Fibroblast of lung (primary cell): ENCODE results near the gene GLIS1. TPM values are rescaled to one million over a fixed set of nuclear protein-coding genes. Genes with fewer than 3 reads are reported as not detected.
A peak's percentile ranks its signal among the peaks of the same experiment; 100 is the strongest.

Experiments used
- DNase-seq, 2 donors: peaks; one replicate each; pipeline versions ENCODE4 v3.0.0 to v3.0.0-alpha.2; 2010; ENCODE audit warnings: low read depth in 2 of 2
- H2AFZ ChIP-seq: 2 replicates; pipeline ENCODE4 v1.5.1; 2012; ENCODE audit warnings: low read length, control low read depth, inconsistent platforms
- H3K27ac ChIP-seq: 2 replicates; pipeline ENCODE4 v1.5.1; 2011; ENCODE audit warnings: low read length, control low read depth; ENCODE audit not compliant: insufficient read depth
- H3K27me3 ChIP-seq: 2 replicates; pipeline ENCODE4 v1.5.1; 2011; ENCODE audit warnings: mild to moderate bottlenecking, low read length; ENCODE audit not compliant: control insufficient read depth, insufficient read depth
- H3K36me3 ChIP-seq: 2 replicates; pipeline ENCODE4 v1.5.1; 2011; ENCODE audit warnings: low read length; ENCODE audit not compliant: control insufficient read depth, insufficient read depth
- H3K4me1 ChIP-seq: 2 replicates; pipeline ENCODE4 v1.5.1; 2011; ENCODE audit warnings: low read length; ENCODE audit not compliant: control insufficient read depth, insufficient read depth; ENCODE audit errors: extremely low read depth
- H3K4me2 ChIP-seq: 2 replicates; pipeline ENCODE4 v1.5.1; 2011; ENCODE audit warnings: low read length, control low read depth; ENCODE audit not compliant: insufficient read depth; ENCODE audit errors: extremely low read depth
- H3K4me3 ChIP-seq, 4 experiments: fragments of 200-600 bp in 1 of 4; sonication (generic) in 1 of 4; replicated peaks in 1 of 4; 2 replicates each; pipeline ENCODE4 v1.5.1; 2011 to 2016; ENCODE audit warnings: low read length in 4 of 4, low read depth in 3 of 4, mild to moderate bottlenecking in 3 of 4, control low read depth in 2 of 4, inconsistent platforms in 1 of 4, mixed read lengths in 1 of 4; ENCODE audit not compliant: insufficient read depth in 1 of 4; ENCODE audit errors: control extremely low read depth in 1 of 4
- H3K79me2 ChIP-seq: 2 replicates; pipeline ENCODE4 v1.5.1; 2012; ENCODE audit warnings: mild to moderate bottlenecking, low read length, inconsistent platforms; ENCODE audit not compliant: control insufficient read depth, insufficient read depth
- H3K9ac ChIP-seq: 2 replicates; pipeline ENCODE4 v1.5.1; 2011; ENCODE audit warnings: mild to moderate bottlenecking, low read length, control low read depth; ENCODE audit not compliant: insufficient read depth
- H3K9me3 ChIP-seq: 2 replicates; pipeline ENCODE4 v1.5.1; 2012; ENCODE audit warnings: low read depth, low read length; ENCODE audit not compliant: control insufficient read depth, insufficient read depth
- H4K20me1 ChIP-seq: 2 replicates; pipeline ENCODE4 v1.5.1; 2011; ENCODE audit warnings: low read length; ENCODE audit not compliant: control insufficient read depth, insufficient read depth; ENCODE audit errors: extremely low read depth
- CTCF ChIP-seq, 2 donors: IDR thresholded peaks in 1 of 2; conservative IDR thresholded peaks in 1 of 2; 1 replicate in 1 of 2; 2 replicates in 1 of 2; pipeline ENCODE4 v1.5.1; 2011 to 2012; ENCODE audit warnings: low read length in 2 of 2, control low read depth in 1 of 2, inconsistent platforms in 1 of 2, low read depth in 1 of 2, mild to moderate bottlenecking in 1 of 2
- EZH2 ChIP-seq: IDR thresholded peaks from 2 replicates; pipeline ENCODE4 v1.5.1; 2012; ENCODE audit warnings: low read length, control low read depth, mild to moderate bottlenecking; ENCODE audit errors: missing control alignments
- polyA plus RNA-seq, 2 donors: library from polyadenylated mRNA; depleted of rRNA in 1 of 2; stranded (reverse) in 1 of 2; unstranded in 1 of 2; fragments of >200 nt; gene quantifications; 2 replicates each; pipeline ENCODE4 v1.2.1, GENCODE V29; 2011 to 2012; ENCODE audit warnings: missing spikeins in 1 of 2
- total RNA-seq: library from RNA; depleted of rRNA; stranded (reverse); fragments of >200 nt; gene quantifications from 2 replicates; pipeline ENCODE4 v1.2.1, GENCODE V29; 2014

GLIS1 gene
- total and polyA plus RNA-seq, 2 donors (not counting 1 experiment from before 2014, with no cell fraction given) = under 0.01 to 0.05 TPM

- Histone ChIP-seq H2AFZ (no peak overlapping the region), H3K79me2 (no peaks in the 10 kb centered on the region), H3K27me3 (peaks cover 15% of the 10 kb centered on the region), H3K27ac (no peak overlapping the region), H4K20me1 (no peaks in the 10 kb centered on the region), H3K9ac (no peak overlapping the region), H3K4me2 (no peak overlapping the region), H3K36me3 (no peaks in the 10 kb centered on the region), H3K4me3 (no peak overlapping the region), H3K4me1 (no peaks in the 10 kb centered on the region), H3K9me3 (no peaks in the 10 kb centered on the region)
- TF ChIP-seq EZH2 = no peak
- no peak for TF ChIP-seq CTCF (conservative IDR thresholded peaks at IDR 0.05 in 1 of 2, IDR thresholded peaks at IDR 0.05 in 1 of 2; ENCODE audit: low read depth in 1 of 2, low read length in 2 of 2)
- no peak for DNase-seq
Measured at GRCh38 chr1:53583868-53584776, 154.8 kb downstream of the GLIS1 start.

GRCh38 chr1:53583021-53583867, 155.7 kb downstream of the GLIS1 start:
- H4K20me1 ChIP-seq = no peaks in the 10 kb centered on the region
- H3K27ac ChIP-seq = no peak overlapping the region
- H3K4me3 ChIP-seq = no peak overlapping the region
- peak in 1 of 2 donors; percentile 47 for DNase-seq
- H3K4me1 ChIP-seq = no peaks in the 10 kb centered on the region
- no peak overlapping the region for H2AFZ ChIP-seq
- TF ChIP-seq CTCF (conservative IDR thresholded peaks at IDR 0.05 in 1 of 2, IDR thresholded peaks at IDR 0.05 in 1 of 2; ENCODE audit: low read depth in 1 of 2, low read length in 2 of 2) (no peak), EZH2 (no peak)
- no peak overlapping the region for H3K9ac ChIP-seq
- H3K27me3 ChIP-seq = peaks cover 15% of the 10 kb centered on the region
- H3K9me3 ChIP-seq = no peaks in the 10 kb centered on the region
- no peaks in the 10 kb centered on the region for H3K79me2 ChIP-seq
- no peaks in the 10 kb centered on the region for H3K36me3 ChIP-seq
- no peak overlapping the region for H3K4me2 ChIP-seq
